Large intestine (tissue), 3 donors: ENCODE results near the gene NBEA. TPM values are rescaled to one million over a fixed set of nuclear protein-coding genes. Genes with fewer than 3 reads are reported as not detected.

Experiments used
- DNase-seq, 2 donors: peaks; one replicate each; pipeline versions ENCODE4 v3.0.0 to v3.0.0-alpha.2; 2013
- H3K27ac ChIP-seq: one replicate; pipeline ENCODE4 v1.5.1; 2013; ENCODE audit warnings: low read length
- H3K27me3 ChIP-seq: 2 replicates; pipeline ENCODE4 v1.6.1; 2013; ENCODE audit warnings: low read length; ENCODE audit not compliant: control insufficient read depth, insufficient read depth
- H3K36me3 ChIP-seq: 2 replicates; pipeline ENCODE4 v1.6.1; 2013; ENCODE audit warnings: low read length; ENCODE audit not compliant: control insufficient read depth, insufficient read depth
- H3K4me1 ChIP-seq: one replicate; pipeline ENCODE4 v1.6.1; 2013; ENCODE audit warnings: low read length; ENCODE audit not compliant: control insufficient read depth, insufficient read depth
- H3K4me3 ChIP-seq: one replicate; pipeline ENCODE4 v1.5.1; 2013; ENCODE audit warnings: low read length
- H3K9me3 ChIP-seq: one replicate; pipeline ENCODE4 v1.6.1; 2013; ENCODE audit warnings: mild to moderate bottlenecking, low read depth, low read length, moderate library complexity; ENCODE audit not compliant: control insufficient read depth
- WGBS: methylation state at CpG from one replicate; pipeline ENCODE4 v1.1.5; 2013; ENCODE audit warnings: low lambda C conversion rate; ENCODE audit not compliant: insufficient coverage; 5-methylcytosine and 5-hydroxymethylcytosine counted together
- polyA plus RNA-seq: library from polyadenylated mRNA; unstranded; fragments of 120-200 nt; gene quantifications from one replicate; pipeline ENCODE4 v1.2.1, GENCODE V29; 2013

The NBEA gene
- polyA plus RNA-seq, 1 donor = 8.7 TPM

GRCh38 chr13:35208587-35208986 is 266.5 kb downstream of the NBEA start:
- Histone ChIP-seq H3K4me3 (no peak overlapping the region), H3K27ac (no peak overlapping the region), H3K4me1 (no peaks in the 10 kb centered on the region), H3K27me3 (no peaks in the 10 kb centered on the region), H3K9me3 (no peaks in the 10 kb centered on the region), H3K36me3 (no peaks in the 10 kb centered on the region)
- DNase-seq = no peak
- no CpG with 5 or more reads among the region's 1 CpG for WGBS

DNA sequence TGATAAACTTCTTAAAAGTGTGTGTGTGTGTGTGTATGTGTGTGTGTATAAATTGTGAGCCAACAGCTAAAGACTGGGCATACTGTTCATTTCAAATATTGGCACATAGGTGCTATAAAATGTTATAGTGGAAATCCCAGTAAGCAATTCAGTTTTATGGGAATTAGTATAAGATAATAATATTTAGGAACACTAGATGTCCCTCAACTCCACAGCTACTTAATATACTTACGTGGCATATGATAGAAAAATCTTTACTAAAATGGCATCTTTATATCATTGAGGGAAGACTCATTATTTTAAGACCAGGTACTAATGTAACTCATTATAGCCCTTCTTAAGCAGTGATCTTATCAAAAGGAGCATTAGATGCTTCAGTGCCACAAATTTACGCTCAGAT is 268.2 kb downstream of the NBEA start:
- no peaks in the 10 kb centered on the region for H3K9me3 ChIP-seq
- 100% methylated on average over 1 of the region's 2 CpGs for WGBS
- no peaks in the 10 kb centered on the region for H3K4me1 ChIP-seq
- H3K27me3 ChIP-seq = no peaks in the 10 kb centered on the region
- no peak for DNase-seq
- no peaks in the 10 kb centered on the region for H3K36me3 ChIP-seq
- H3K27ac ChIP-seq = no peak overlapping the region
- H3K4me3 ChIP-seq = no peak overlapping the region

DNA sequence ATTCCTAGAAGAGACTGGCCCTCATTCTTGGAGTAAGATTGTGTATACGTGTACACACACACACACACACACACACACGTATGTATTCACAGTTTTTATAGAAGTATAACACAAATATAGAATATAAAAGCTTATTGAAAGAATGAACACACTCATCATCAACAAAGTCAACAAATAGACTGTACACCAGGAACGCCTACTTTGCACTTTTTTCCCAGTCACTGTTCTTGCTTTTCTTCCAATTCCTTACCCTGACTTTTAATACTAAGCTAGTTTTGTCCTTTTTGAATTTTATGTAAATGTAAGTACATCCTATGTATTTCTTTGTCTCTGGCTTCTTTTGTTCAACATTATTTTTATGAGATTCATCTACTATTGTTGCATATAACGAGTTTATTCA is 269.9 kb downstream of the NBEA start:
- 92% methylated on average over 1 of the region's 4 CpGs for WGBS
- no peak overlapping the region for H3K27ac ChIP-seq
- no peaks in the 10 kb centered on the region for H3K4me1 ChIP-seq
- H3K4me3 ChIP-seq = no peak overlapping the region
- no peaks in the 10 kb centered on the region for H3K9me3 ChIP-seq
- H3K36me3 ChIP-seq = no peaks in the 10 kb centered on the region
- DNase-seq = no peak
- H3K27me3 ChIP-seq = no peaks in the 10 kb centered on the region

DNA sequence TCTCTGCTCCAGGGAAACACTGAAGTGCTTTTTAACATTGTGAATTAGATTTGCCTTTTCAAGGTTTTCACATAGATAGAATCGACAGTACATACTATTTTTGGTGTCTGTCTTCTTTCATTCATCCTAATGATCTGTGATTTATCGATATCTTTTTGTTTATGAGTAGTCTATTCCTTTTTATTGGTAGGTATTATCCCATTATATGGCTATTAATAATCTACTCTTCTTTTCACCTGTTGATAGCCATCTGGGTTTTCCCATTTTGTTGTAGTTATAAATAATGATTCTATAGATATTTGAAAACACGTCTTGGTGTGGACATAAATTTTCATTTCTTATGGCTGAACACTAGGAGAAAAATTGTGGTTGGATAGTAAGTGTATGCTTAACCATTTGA is 271.8 kb downstream of the NBEA start:
- Histone ChIP-seq H3K27me3 (no peaks in the 10 kb centered on the region), H3K27ac (no peak overlapping the region), H3K9me3 (no peaks in the 10 kb centered on the region), H3K4me3 (no peak overlapping the region), H3K36me3 (no peaks in the 10 kb centered on the region), H3K4me1 (no peaks in the 10 kb centered on the region)
- WGBS = 100% methylated on average over 3 of the region's 3 CpGs
- DNase-seq = no peak

- Histone ChIP-seq H3K27me3 (no peaks in the 10 kb centered on the region), H3K9me3 (no peaks in the 10 kb centered on the region), H3K4me3 (no peak overlapping the region), H3K36me3 (no peaks in the 10 kb centered on the region), H3K4me1 (no peaks in the 10 kb centered on the region), H3K27ac (no peak overlapping the region)
- WGBS = no CpG with 5 or more reads among the region's 2 CpGs
- DNase-seq = no peak
These were observed 274.1 kb downstream of the NBEA start for GRCh38 chr13:35216131-35216530.

- H3K36me3 ChIP-seq = no peaks in the 10 kb centered on the region
- no CpG with 5 or more reads among the region's 1 CpG for WGBS
- no peak overlapping the region for H3K27ac ChIP-seq
- H3K9me3 ChIP-seq = no peaks in the 10 kb centered on the region
- no peak overlapping the region for H3K4me3 ChIP-seq
- no peak for DNase-seq
- H3K27me3 ChIP-seq = no peaks in the 10 kb centered on the region
- no peaks in the 10 kb centered on the region for H3K4me1 ChIP-seq
These were observed 277.0 kb downstream of the NBEA start for GRCh38 chr13:35219021-35219420.

GRCh38 chr13:35225159-35225558 is 283.1 kb downstream of the NBEA start:
- Histone ChIP-seq H3K36me3 (no peaks in the 10 kb centered on the region), H3K4me3 (no peak overlapping the region), H3K4me1 (no peaks in the 10 kb centered on the region), H3K27ac (no peak overlapping the region), H3K9me3 (no peaks in the 10 kb centered on the region), H3K27me3 (no peaks in the 10 kb centered on the region)
- WGBS = no CpG with 5 or more reads among the region's 1 CpG
- DNase-seq = no peak

DNA sequence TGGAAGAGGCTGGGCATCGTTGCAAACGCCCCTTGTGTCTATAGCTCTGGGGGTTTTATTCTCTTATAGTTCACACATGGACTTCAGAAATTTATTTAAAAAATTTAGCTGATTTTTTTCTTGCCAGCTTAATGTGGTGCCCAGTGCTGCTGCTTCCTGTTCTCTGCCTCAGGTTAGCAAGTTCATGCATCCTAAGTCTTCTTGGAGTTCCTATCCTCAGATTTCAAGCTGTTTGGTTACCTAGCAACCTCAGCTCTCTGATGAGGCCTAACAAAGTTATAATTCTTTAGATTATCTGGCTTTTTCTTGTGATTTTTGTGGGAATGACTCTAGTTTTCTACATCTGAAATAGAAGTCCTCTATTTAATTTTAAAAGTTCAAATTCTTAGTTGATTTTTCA is 283.5 kb downstream of the NBEA start:
- no peak for DNase-seq
- Histone ChIP-seq H3K9me3 (no peaks in the 10 kb centered on the region), H3K27ac (no peak overlapping the region), H3K4me3 (no peak overlapping the region), H3K27me3 (no peaks in the 10 kb centered on the region), H3K4me1 (no peaks in the 10 kb centered on the region), H3K36me3 (no peaks in the 10 kb centered on the region)
- no CpG with 5 or more reads among the region's 2 CpGs for WGBS

DNA sequence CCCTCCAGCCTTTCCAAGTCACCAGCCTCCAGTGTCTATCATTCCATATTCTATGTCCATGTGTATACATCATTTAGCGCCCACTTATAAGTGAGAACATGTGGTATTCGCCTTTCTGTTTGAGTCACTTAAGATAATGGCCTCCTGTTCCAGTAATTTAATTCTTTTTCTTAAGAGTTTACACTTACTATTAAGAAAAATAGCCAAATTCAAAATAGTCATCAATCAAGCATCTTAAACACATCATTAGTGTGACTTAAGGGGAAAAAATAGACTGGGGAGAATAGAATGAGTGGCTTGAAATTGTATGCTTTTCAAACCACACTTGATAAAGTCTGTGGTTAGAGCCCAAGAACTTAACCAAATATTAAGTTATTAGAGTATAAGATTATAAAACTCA is 286.5 kb downstream of the NBEA start:
- WGBS = 100% methylated on average over 2 of the region's 2 CpGs
- no peaks in the 10 kb centered on the region for H3K9me3 ChIP-seq

GRCh38 chr13:35231426-35231825 is 289.4 kb downstream of the NBEA start:
- DNase-seq = no peak
- H3K36me3 ChIP-seq = no peaks in the 10 kb centered on the region
- no peaks in the 10 kb centered on the region for H3K9me3 ChIP-seq
- no peaks in the 10 kb centered on the region for H3K27me3 ChIP-seq
- WGBS = no CpG with 5 or more reads among the region's 1 CpG
- H3K4me1 ChIP-seq = no peaks in the 10 kb centered on the region
- H3K4me3 ChIP-seq = no peak overlapping the region
- no peak overlapping the region for H3K27ac ChIP-seq

More for the DNA sequence above, 286.5 kb downstream of the NBEA start:
- Histone ChIP-seq H3K4me1 (no peaks in the 10 kb centered on the region), H3K36me3 (no peaks in the 10 kb centered on the region), H3K4me3 (no peak overlapping the region), H3K27ac (no peak overlapping the region), H3K27me3 (no peaks in the 10 kb centered on the region)
- DNase-seq = no peak

DNA sequence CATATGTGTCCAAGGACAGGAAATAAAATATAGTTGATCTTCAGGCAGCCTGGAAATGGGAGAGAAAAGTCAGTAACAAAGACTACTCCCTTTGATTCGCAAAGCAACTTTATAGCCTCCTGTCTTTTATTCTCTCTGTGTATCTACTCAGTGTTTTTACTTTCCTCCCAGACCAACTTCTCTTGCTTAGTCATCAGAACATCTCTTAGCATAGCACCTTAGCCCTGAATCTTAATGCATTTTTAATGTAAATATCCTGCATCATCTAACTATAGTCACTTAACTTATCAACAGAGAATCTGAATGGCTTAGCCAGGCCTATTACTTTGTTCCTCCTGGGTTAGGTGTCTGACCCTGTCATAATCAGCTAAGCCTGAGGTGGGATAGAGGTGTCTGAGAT is 296.2 kb downstream of the NBEA start:
- Histone ChIP-seq H3K4me1 (no peaks in the 10 kb centered on the region), H3K36me3 (no peaks in the 10 kb centered on the region), H3K4me3 (no peak overlapping the region), H3K9me3 (no peaks in the 10 kb centered on the region), H3K27ac (no peak overlapping the region), H3K27me3 (no peaks in the 10 kb centered on the region)
- DNase-seq = no peak
- no CpG with 5 or more reads among the region's 1 CpG for WGBS
